ENCODE results near the gene C1orf167.

The C1orf167 gene

GRCh38 chr1:11782127-11782708 is 20.2 kb downstream of the C1orf167 start:
- Mint-ChIP-seq H3K4me3 (no peak overlapping the region), H3K27ac (no peak overlapping the region), H3K36me3 (ENCODE audit: low read depth) (no peaks in the 10 kb centered on the region), H3K4me1 (ENCODE audit: low read depth) (peaks cover 9% of the 10 kb centered on the region), H3K9me3 (no peaks in the 10 kb centered on the region), H3K27me3 (no peaks in the 10 kb centered on the region)

- no peaks in the 10 kb centered on the region for H3K27me3 Mint-ChIP-seq
- H3K4me1 Mint-ChIP-seq (ENCODE audit: low read depth): peaks cover 9% of the 10 kb centered on the region
- H3K4me3 Mint-ChIP-seq: no peak overlapping the region
- no peaks in the 10 kb centered on the region for H3K36me3 Mint-ChIP-seq (ENCODE audit: low read depth)
- H3K9me3 Mint-ChIP-seq: no peaks in the 10 kb centered on the region
- H3K27ac Mint-ChIP-seq: no peak overlapping the region
Measured at GRCh38 chr1:11783556-11783955, 21.6 kb downstream of the C1orf167 start.

- no peaks in the 10 kb centered on the region for H3K9me3 Mint-ChIP-seq
- H3K27ac Mint-ChIP-seq: no peak overlapping the region
- H3K36me3 Mint-ChIP-seq (ENCODE audit: low read depth): no peaks in the 10 kb centered on the region
- H3K4me3 Mint-ChIP-seq: no peak overlapping the region
- H3K27me3 Mint-ChIP-seq: no peaks in the 10 kb centered on the region
- H3K4me1 Mint-ChIP-seq (ENCODE audit: low read depth): peaks cover 9% of the 10 kb centered on the region
Measured at GRCh38 chr1:11784256-11784992, 22.4 kb downstream of the C1orf167 start.

- no peaks in the 10 kb centered on the region for H3K27me3 Mint-ChIP-seq
- H3K36me3 Mint-ChIP-seq (ENCODE audit: low read depth): no peaks in the 10 kb centered on the region
- H3K27ac Mint-ChIP-seq: no peak overlapping the region
- no peaks in the 10 kb centered on the region for H3K9me3 Mint-ChIP-seq
- H3K4me1 Mint-ChIP-seq (ENCODE audit: low read depth): peaks cover 9% of the 10 kb centered on the region
- H3K4me3 Mint-ChIP-seq: no peak overlapping the region
Measured at GRCh38 chr1:11784993-11785769, 23.2 kb downstream of the C1orf167 start.

GRCh38 chr1:11786168-11786567 is 24.2 kb downstream of the C1orf167 start:
- Mint-ChIP-seq H3K27me3 (no peaks in the 10 kb centered on the region), H3K27ac (no peak overlapping the region), H3K4me3 (no peak overlapping the region), H3K4me1 (ENCODE audit: low read depth) (peaks cover 9% of the 10 kb centered on the region), H3K9me3 (no peaks in the 10 kb centered on the region), H3K36me3 (ENCODE audit: low read depth) (no peaks in the 10 kb centered on the region)

GRCh38 chr1:11787251-11787803 is 25.3 kb downstream of the C1orf167 start:
- H3K4me1 Mint-ChIP-seq (ENCODE audit: low read depth): peaks cover 9% of the 10 kb centered on the region
- H3K36me3 Mint-ChIP-seq (ENCODE audit: low read depth): peaks cover 5% of the 10 kb centered on the region
- no peaks in the 10 kb centered on the region for H3K9me3 Mint-ChIP-seq
- H3K27me3 Mint-ChIP-seq: no peaks in the 10 kb centered on the region
- H3K27ac Mint-ChIP-seq: no peak overlapping the region
- no peak overlapping the region for H3K4me3 Mint-ChIP-seq

GRCh38 chr1:11787804-11788436 is 25.9 kb downstream of the C1orf167 start:
- Mint-ChIP-seq H3K4me1 (ENCODE audit: low read depth) (peaks cover 9% of the 10 kb centered on the region), H3K27me3 (no peaks in the 10 kb centered on the region), H3K4me3 (no peak overlapping the region), H3K9me3 (no peaks in the 10 kb centered on the region), H3K36me3 (ENCODE audit: low read depth) (peaks cover 5% of the 10 kb centered on the region), H3K27ac (no peak overlapping the region)

- H3K4me1 Mint-ChIP-seq (ENCODE audit: low read depth): peaks cover 9% of the 10 kb centered on the region
- H3K4me3 Mint-ChIP-seq: no peak overlapping the region
- no peak overlapping the region for H3K27ac Mint-ChIP-seq
- peaks cover 5% of the 10 kb centered on the region for H3K36me3 Mint-ChIP-seq (ENCODE audit: low read depth)
- no peaks in the 10 kb centered on the region for H3K27me3 Mint-ChIP-seq
- H3K9me3 Mint-ChIP-seq: no peaks in the 10 kb centered on the region
Measured at GRCh38 chr1:11788549-11789053, 26.6 kb downstream of the C1orf167 start.

GRCh38 chr1:11789126-11790067 is 27.4 kb downstream of the C1orf167 start:
- Mint-ChIP-seq H3K4me1 (ENCODE audit: low read depth) (peaks cover 9% of the 10 kb centered on the region), H3K9me3 (no peaks in the 10 kb centered on the region), H3K27me3 (no peaks in the 10 kb centered on the region), H3K27ac (no peak overlapping the region), H3K36me3 (ENCODE audit: low read depth) (peaks cover 5% of the 10 kb centered on the region), H3K4me3 (no peak overlapping the region)

- H3K27me3 Mint-ChIP-seq: no peaks in the 10 kb centered on the region
Measured at GRCh38 chr1:11790101-11790879, 28.3 kb downstream of the C1orf167 start.

GRCh38 chr1:11790880-11791715 is 29.1 kb downstream of the C1orf167 start:
- no peaks in the 10 kb centered on the region for H3K9me3 Mint-ChIP-seq
- H3K4me1 Mint-ChIP-seq (ENCODE audit: low read depth): no peaks in the 10 kb centered on the region
- peaks cover 13% of the 10 kb centered on the region for H3K36me3 Mint-ChIP-seq (ENCODE audit: low read depth)
- H3K27ac Mint-ChIP-seq: no peak overlapping the region
- H3K4me3 Mint-ChIP-seq: no peak overlapping the region
- H3K27me3 Mint-ChIP-seq: no peaks in the 10 kb centered on the region

More at GRCh38 chr1:11790101-11790879, 28.3 kb downstream of the C1orf167 start:
- Mint-ChIP-seq H3K9me3 (no peaks in the 10 kb centered on the region), H3K27ac (no peak overlapping the region), H3K36me3 (ENCODE audit: low read depth) (peaks cover 6% of the 10 kb centered on the region), H3K4me3 (no peak overlapping the region), H3K4me1 (ENCODE audit: low read depth) (peaks cover 2% of the 10 kb centered on the region)

- Mint-ChIP-seq H3K9me3 (no peaks in the 10 kb centered on the region), H3K27ac (no peak overlapping the region), H3K36me3 (ENCODE audit: low read depth) (peaks cover 13% of the 10 kb centered on the region), H3K27me3 (no peaks in the 10 kb centered on the region), H3K4me1 (ENCODE audit: low read depth) (no peaks in the 10 kb centered on the region), H3K4me3 (no peak overlapping the region)
Measured at GRCh38 chr1:11792106-11792505, 30.1 kb downstream of the C1orf167 start.

Data from stimulated activated naive CD8-positive, alpha-beta T cell treated with anti-CD3 and anti-CD28 coated beads, Interleukin-15, Interleukin-2, amounts not matched to agents 100 ng/mL and 50 ng/mL, for 24 hours (primary cell).